GM18858 (cell line): Measurements from ENCODE around the gene SRGAP1.

Source experiments
- ATAC-seq: cut with Tn5 transposase; IDR thresholded peaks from one replicate; pipeline ENCODE4 v1.9.1; 2021; ENCODE audit not compliant: unreplicated experiment

SRGAP1 gene

GRCh38 chr12:63900922-63901793, 56.7 kb downstream of the SRGAP1 start:
- ATAC-seq = no peak

GRCh38 chr12:63904653-63905052, 60.2 kb downstream of the SRGAP1 start:
- ATAC-seq = no peak

DNA sequence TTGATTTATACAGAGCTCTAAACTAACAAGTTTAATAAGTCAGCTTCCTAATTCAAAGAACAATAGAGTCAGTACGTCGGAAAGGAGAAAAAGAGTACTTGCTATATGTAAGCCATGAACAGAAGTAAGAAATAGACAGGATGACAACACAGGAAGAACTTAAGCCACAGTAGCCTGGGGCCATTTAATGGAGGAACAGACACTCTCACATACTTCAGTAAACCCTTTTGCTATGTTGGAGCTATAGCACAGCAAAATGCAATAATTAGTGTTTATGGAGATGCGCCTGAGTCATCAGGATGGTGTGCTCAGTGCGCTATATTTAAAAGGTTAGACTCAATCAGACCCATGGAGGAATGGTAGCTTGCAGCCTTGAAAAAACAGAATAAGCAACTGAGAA, 61.0 kb downstream of the SRGAP1 start:
- no peak for ATAC-seq

GRCh38 chr12:63906876-63907275, 62.4 kb downstream of the SRGAP1 start:
- no peak for ATAC-seq

DNA sequence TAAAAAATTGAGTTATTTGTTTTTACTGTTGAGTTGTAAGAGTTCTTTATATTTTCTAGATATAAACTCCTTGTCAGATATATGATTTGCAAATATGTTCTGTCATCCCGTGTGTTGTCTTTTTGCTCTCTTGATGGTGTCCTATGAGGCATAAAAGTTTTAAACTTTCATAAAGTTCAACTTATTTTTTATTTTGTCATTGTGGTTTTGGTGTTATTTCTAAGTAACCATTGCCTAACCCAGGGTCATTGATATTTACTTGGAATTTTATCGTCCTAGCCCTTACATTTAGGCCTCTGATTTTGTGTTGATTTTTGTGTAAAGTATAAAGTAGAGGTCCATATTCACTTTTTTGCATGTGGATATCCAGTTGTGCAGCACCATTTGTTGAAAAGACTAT, 63.1 kb downstream of the SRGAP1 start:
- no peak for ATAC-seq

DNA sequence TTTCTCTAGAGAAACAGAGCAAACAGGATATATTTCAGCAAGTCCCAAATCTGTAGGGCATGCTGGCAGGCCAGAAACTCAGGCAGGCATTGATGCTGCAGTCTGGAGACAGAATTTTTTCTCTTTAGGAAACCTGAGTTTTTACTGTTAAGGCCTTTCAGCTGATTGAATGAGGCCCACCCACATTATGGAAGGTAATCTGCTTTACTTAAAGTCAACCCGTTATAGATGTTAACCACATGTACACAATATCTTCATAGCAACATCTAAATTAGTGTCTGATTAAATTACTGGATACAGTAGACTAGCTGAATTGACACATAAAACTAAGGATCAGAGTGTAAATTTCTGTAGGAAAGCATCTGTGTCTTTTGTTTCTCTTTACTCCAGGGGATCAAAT, 65.2 kb downstream of the SRGAP1 start:
- ATAC-seq = no peak

DNA sequence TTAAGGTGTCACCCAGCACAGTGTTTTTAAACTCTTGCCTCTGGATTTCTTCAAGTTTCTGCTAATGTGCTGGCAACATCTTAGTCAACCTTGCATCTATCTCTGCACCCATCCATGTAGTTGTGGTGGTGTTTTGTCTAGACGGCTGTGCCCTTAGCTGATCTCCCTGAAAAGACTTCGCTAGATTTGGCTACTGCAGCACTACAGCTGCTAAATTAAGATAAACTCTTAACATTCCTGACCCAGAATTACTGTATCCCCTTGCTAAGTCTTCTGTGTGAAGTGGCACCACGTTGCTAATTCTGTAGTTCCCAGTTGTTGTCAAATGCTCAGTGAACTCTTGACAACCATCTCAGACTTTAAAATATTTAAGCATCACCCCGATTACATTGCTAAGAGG, 66.8 kb downstream of the SRGAP1 start:
- ATAC-seq = no peak

DNA sequence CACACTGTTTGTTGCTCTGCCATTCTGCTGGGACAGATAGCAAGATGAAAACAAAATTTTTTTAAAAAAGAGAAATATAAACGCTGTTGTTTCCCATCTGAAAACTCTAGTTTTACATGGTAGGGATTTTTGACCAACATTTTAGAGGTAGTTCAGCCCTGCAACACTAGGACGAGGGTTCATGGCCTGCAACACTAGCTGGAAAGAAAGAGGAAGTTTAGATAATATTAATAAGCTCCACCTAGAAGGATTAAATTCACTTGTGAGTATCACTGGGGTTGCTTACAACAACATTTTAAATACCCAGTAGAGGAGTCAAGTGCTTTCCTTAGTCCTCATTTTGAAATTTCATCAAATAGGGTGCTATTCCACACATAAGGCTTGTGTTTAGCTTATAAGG, 68.2 kb downstream of the SRGAP1 start:
- ATAC-seq = no peak

DNA sequence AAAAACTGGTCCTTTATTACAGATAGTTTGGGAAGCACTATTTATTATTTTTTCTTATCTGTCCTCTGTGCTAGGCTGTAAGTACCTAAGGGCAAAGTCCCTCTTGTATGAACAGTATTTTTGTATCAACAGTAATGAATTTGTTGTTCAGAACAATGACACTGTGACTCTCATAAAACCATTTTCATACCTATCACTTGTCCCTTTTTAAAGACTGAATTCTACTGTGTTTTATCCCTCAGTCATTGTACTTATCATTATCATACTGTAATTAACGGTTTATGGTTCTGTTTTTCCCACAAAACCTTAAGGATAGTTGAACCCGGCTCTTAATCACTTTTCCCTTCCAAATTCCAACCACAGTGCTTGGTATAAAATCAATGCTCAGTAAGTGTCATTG, 69.4 kb downstream of the SRGAP1 start:
- ATAC-seq = no peak

DNA sequence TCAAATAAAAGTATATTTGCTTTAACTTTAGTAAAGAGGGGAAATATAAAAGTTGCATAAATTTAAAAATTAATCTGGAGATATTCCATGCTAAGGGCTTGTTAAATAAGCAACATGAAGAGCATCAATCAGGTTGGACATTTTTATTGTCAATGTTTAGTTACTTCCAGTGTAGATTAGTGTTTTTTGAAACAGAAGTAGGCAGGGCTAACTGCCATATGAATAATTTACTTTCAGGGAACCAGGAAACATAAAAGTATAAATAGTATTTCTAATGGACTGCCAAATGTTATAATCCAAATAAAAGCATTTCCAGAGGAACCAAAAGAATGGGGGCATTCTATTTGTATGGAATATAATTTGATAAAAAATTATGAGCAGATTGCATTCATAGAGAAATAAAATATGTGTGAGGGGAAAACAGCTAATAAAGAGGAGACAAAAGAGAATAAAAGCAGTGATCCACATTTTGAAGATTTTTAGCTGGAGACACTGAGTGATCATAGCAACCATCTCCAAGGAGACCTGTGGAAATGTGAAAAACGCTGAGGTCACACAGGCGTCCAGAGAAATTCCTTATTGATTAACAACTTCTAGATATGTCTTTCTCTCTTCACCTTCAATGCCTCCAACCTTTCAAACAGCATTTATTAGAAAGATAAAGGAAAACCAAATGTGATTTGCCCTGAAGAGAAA, 70.8 kb downstream of the SRGAP1 start:
- ATAC-seq = no peak

GRCh38 chr12:63916561-63917476, 72.3 kb downstream of the SRGAP1 start:
- ATAC-seq = no peak

DNA sequence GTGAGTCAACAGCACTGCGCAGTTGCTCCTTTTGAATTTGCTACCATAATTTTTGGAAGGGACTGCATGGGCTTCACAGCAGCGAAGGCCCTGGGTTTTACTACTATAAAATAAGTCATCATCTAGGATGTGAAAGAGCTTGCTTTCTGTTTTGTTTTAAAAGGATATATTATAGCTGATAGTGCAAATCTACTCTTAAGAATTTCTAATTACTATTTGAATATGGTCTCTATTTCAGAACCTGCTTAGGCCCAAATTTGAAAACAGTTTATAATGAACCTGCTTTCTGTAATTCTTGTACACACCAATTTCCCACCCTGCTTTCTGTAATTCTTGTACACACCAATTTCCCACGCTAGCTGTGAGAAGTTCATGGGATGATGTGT, 73.0 kb downstream of the SRGAP1 start:
- ATAC-seq = no peak

- ATAC-seq = peak; percentile 87
These were observed 73.6 kb downstream of the SRGAP1 start for GRCh38 chr12:63917864-63918799.

DNA sequence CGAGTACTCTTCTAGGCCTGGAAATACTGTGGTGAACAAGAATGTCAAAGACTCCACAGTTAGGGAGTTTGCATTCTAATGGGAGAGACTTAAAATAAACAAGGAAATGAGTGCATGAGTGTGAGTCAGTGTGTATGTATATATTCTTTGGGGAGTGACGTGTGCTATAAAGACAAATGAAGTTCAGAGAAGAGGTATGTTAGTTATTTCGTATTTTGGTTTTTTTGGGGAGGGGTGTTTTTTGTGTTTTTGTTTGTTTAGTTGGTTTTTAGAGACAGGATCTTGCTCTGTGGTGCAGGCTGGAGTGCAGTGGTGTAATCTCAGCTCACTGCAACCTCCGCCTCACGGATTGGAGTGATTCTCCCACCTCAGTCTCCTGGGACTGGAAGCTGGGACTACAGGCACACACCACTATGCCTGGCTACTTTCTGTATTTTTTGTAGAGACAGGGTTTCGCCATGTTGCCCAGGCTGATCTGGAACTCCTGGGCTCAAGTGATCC, 74.3 kb downstream of the SRGAP1 start:
- no peak for ATAC-seq

- no peak for ATAC-seq
These were observed 75.3 kb downstream of the SRGAP1 start for GRCh38 chr12:63919756-63920155.

DNA sequence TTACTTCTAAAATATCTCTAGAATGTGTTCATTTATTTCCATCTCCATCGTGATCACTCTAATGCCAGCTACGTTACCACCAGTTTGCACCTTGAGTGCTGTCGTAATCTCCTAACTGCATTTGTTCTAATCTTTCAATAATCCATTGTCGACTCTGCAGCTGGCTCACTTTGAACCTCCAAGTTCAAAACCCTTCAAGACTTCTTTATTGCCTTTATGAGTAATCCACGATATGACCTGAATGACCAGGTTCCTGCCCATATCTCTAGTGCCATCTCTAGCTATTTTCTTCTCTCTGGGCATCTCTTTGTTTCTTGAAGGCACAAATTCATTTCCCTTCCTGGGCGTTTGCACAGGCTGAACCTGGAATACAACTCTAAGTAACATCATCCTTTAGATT, 76.7 kb downstream of the SRGAP1 start:
- no peak for ATAC-seq

DNA sequence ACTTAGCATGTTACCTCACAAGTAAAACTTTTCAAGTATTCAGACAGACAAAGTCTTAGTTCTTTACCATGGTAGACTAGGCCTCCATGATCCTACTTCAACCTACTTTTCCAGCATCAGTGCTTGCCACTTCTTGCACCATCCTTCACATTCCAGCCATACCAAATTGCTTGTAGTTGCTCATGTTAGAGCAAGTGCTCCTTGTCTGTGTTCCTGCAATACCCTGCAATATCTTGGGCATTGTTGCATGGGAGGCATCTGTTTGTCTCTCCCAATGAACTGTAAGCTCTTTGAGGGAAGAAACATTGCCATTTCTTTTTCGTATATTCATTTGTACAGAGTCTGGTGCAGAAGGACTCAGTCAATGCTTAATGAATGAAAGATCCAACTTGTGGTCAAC, 78.0 kb downstream of the SRGAP1 start:
- no peak for ATAC-seq

DNA sequence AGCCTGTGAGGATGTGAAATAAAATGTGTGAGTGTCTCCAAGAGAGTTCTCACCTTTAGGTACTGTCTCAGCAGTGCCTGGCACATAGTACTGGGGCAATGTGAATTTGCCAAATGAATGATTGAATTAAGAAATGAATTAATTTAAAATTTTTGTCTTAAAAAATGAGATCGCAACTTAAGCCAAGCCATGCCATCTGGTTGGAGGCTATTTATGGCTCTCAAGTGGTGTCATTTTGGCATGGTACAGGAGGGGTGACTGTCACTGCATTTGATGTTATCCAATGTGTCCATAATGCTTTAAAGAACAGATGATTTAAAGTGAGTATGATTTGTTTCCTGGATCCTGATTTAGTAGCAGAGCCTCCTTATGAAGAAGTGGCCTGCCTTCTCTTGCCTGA, 80.3 kb downstream of the SRGAP1 start:
- ATAC-seq = no peak

DNA sequence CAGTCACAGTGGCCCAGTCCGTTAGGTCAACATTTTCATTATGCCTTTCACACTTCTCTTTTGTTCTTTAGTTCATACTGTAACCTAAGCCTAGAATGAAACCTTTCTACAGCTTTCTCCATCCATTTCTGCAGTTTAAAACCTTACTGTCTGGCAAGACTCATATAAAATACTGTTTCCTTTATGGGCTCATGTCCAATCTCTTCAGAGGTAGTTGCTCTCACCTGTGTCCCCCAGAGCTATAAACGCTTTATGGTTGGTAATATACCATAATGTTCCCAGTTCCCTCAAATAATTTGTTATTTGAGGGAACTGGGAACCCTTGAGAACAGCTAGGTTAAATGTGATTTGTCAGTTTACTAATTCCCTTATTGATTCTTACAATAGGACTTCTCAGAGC, 83.0 kb downstream of the SRGAP1 start:
- ATAC-seq = no peak

DNA sequence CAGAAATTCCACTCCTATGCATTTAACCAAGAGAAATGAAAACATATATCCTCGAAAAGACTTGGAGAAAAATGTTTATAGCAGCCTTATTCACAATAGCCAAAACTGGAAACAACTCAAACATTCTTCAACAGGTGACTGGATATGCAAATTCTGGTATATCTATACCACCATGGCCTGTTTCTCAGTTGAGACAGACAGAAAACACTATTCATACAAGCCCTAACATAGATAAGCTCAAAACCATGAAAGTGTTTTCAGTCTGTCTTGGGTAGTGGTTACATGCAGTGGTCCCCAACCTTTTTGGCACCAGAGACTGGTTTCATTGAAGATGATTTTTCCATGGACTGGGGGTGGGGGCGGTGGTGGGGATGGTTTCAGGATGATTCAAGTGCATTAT, 83.8 kb downstream of the SRGAP1 start:
- peak; percentile 71 for ATAC-seq
